Parathyroid adenoma (tissue), 2 donors: ENCODE data around the gene PLCB3.

Experiments used
- H2AFZ ChIP-seq: fragments of 300-600 bp; sonication (generic); one replicate; pipeline ENCODE4 v1.7.0; 2017; ENCODE audit warnings: antibody characterized with exemption, mild to moderate bottlenecking
- H3K27ac ChIP-seq: fragments of 300-600 bp; sonication (generic); one replicate; pipeline ENCODE4 v1.7.0; 2017
- H3K27me3 ChIP-seq: fragments of 300-600 bp; sonication (generic); one replicate; pipeline ENCODE4 v1.7.0; 2017; ENCODE audit warnings: low read length; ENCODE audit not compliant: control insufficient read depth, insufficient read depth
- H3K36me3 ChIP-seq: fragments of 300-600 bp; sonication (generic); one replicate; pipeline ENCODE4 v1.7.0; 2017; ENCODE audit warnings: low read length; ENCODE audit not compliant: control insufficient read depth, insufficient read depth
- H3K4me1 ChIP-seq: fragments of 300-600 bp; sonication (generic); one replicate; pipeline ENCODE4 v1.7.0; 2017; ENCODE audit warnings: control low read depth
- H3K4me2 ChIP-seq: fragments of 300-600 bp; sonication (generic); one replicate; pipeline ENCODE4 v1.7.0; 2017; ENCODE audit warnings: low read length
- H3K4me3 ChIP-seq: fragments of 300-600 bp; sonication (generic); one replicate; pipeline ENCODE4 v1.7.0; 2017; ENCODE audit warnings: low read depth, low read length
- H3K79me2 ChIP-seq: fragments of 300-600 bp; sonication (generic); one replicate; pipeline ENCODE4 v1.7.0; 2017; ENCODE audit warnings: control low read depth
- H3K9ac ChIP-seq: fragments of 300-600 bp; sonication (generic); one replicate; pipeline ENCODE4 v1.7.0; 2017; ENCODE audit warnings: mild to moderate bottlenecking
- H3K9me3 ChIP-seq: fragments of 300-600 bp; sonication (generic); one replicate; pipeline ENCODE4 v1.7.0; 2017; ENCODE audit warnings: low read length; ENCODE audit not compliant: control insufficient read depth
- TF ChIP-seq, protein P1 (sequence below): fragments of 300-600 bp; sonication (generic); IDR thresholded peaks from one replicate; pipeline ENCODE4 v1.7.0; 2017; ENCODE audit warnings: antibody characterized with exemption, mild to moderate bottlenecking
- donor health status: primary hyperparathyroidism.

PLCB3 gene

DNA sequence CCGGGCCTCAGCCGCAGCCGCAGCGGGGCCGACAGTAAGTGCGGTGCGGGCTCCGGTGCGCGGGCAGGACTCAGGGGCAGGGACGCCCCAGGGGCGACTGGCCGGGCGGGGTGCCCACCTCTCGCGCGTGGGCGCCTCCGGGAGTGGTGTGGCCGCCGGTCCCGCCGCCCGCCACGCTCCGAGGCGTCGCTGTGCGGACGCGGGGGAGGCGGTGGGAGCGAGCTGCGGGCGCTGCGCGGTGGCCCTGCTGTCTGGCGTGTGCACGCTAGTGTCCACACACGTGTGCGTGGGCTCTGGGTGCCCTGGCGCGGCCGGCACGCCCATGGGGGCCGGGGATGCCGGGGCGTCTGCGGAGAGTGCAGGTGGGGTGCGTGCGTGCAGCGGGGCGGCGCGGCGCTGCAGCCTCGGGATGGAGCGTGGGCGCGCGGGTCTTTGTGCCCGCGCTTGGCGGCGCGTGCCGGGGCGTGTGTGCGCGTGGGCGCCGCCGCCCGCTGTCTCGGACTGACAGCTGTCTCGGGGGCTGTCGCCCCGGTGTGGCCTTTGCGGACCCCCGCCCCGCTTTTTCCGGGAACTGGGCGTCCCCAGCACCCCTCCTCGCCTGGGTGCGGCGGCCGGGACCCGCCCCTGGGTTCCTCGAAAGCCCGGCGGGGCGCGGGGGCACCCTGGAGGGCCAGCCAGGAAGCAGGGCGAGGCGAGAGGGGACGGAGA is 40.6 kb downstream of the PLCB3 start:
- no peaks in the 10 kb centered on the region for H3K79me2 ChIP-seq
- TF ChIP-seq, protein P1, sequence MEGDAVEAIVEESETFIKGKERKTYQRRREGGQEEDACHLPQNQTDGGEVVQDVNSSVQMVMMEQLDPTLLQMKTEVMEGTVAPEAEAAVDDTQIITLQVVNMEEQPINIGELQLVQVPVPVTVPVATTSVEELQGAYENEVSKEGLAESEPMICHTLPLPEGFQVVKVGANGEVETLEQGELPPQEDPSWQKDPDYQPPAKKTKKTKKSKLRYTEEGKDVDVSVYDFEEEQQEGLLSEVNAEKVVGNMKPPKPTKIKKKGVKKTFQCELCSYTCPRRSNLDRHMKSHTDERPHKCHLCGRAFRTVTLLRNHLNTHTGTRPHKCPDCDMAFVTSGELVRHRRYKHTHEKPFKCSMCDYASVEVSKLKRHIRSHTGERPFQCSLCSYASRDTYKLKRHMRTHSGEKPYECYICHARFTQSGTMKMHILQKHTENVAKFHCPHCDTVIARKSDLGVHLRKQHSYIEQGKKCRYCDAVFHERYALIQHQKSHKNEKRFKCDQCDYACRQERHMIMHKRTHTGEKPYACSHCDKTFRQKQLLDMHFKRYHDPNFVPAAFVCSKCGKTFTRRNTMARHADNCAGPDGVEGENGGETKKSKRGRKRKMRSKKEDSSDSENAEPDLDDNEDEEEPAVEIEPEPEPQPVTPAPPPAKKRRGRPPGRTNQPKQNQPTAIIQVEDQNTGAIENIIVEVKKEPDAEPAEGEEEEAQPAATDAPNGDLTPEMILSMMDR = no peak
- H3K9ac ChIP-seq = no peak overlapping the region
- no peaks in the 10 kb centered on the region for H3K9me3 ChIP-seq
- H3K4me1 ChIP-seq = no peaks in the 10 kb centered on the region
- no peaks in the 10 kb centered on the region for H3K27me3 ChIP-seq
- H2AFZ ChIP-seq = no peak overlapping the region
- no peak overlapping the region for H3K4me2 ChIP-seq
- H3K27ac ChIP-seq = no peak overlapping the region
- H3K36me3 ChIP-seq = no peaks in the 10 kb centered on the region
- H3K4me3 ChIP-seq = no peak overlapping the region

DNA sequence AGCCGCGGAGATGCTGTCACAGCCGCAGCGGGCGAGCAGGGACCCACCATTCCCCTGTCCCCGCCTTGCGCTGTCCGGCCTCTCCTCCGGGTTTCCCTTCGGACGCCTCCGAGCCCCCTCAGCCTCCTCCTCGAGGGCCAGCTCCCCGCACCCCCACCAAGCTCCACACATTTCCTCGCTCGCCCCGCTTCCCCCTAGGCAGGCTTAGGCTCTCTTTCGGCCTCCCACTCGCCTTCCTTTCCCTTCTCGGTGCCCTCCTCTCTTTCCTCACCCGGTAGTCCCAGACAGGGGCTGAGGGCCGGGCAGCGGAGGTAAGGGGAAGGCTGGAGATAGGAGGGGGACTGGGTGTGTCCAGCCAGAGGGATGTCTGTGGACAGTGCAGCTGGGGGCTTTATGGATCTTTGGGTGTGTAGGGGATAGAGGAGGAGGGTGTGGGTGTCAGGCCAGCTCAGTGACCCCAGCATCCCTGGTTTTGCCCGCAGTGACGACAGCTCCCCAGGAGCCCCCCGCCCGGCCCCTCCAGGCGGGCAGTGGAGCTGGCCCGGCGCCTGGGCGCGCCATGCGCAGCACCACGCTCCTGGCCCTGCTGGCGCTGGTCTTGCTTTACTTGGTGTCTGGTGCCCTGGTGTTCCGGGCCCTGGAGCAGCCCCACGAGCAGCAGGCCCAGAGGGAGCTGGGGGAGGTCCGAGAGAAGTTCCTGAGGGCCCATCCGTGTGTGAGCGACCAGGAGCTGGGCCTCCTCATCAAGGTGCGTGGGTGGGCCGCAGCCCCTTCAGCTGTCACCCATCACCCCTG is 41.3 kb downstream of the PLCB3 start:
- Histone ChIP-seq H3K79me2 (no peaks in the 10 kb centered on the region), H3K27ac (no peak overlapping the region), H3K4me2 (no peak overlapping the region), H3K9ac (no peak overlapping the region), H3K4me1 (no peaks in the 10 kb centered on the region), H3K36me3 (no peaks in the 10 kb centered on the region), H3K9me3 (no peaks in the 10 kb centered on the region), H3K27me3 (no peaks in the 10 kb centered on the region), H2AFZ (no peak overlapping the region), H3K4me3 (no peak overlapping the region)
- TF ChIP-seq, protein P1 = no peak

- H3K27ac ChIP-seq = no peak overlapping the region
Measured at GRCh38 chr11:64294774-64295173, 43.4 kb downstream of the PLCB3 start.

DNA sequence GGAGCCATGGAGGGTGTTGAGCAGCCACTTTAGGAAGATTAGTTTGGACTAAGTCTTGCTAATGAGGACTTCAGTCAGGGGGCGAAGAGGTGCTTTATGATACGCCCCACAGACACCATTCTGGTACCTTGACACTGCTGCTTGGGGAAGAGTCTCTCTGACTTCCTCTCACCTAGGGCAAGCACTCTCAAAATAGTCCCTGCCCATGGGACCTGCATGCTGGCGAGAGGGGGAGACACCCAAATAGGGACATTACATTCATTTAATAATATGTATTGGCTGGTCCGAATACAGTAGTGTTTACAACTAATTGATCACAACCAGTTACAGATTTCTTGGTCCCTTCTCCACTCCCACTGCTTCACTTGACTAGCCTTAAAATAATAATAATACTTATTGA is 44.4 kb downstream of the PLCB3 start:
- no peaks in the 10 kb centered on the region for H3K79me2 ChIP-seq
- H3K4me2 ChIP-seq = no peak overlapping the region
- H2AFZ ChIP-seq = no peak overlapping the region
- H3K9ac ChIP-seq = no peak overlapping the region
- no peak overlapping the region for H3K4me3 ChIP-seq
- no peaks in the 10 kb centered on the region for H3K9me3 ChIP-seq
- H3K27ac ChIP-seq = no peak overlapping the region
- H3K4me1 ChIP-seq = peaks cover 3% of the 10 kb centered on the region
- no peaks in the 10 kb centered on the region for H3K27me3 ChIP-seq
- TF ChIP-seq, protein P1 = no peak
- H3K36me3 ChIP-seq = no peaks in the 10 kb centered on the region

More at GRCh38 chr11:64294774-64295173, 43.4 kb downstream of the PLCB3 start:
- H3K9me3 ChIP-seq = no peaks in the 10 kb centered on the region
- no peak overlapping the region for H3K4me2 ChIP-seq
- H3K9ac ChIP-seq = no peak overlapping the region
- no peak overlapping the region for H2AFZ ChIP-seq
- H3K36me3 ChIP-seq = no peaks in the 10 kb centered on the region
- H3K4me3 ChIP-seq = no peak overlapping the region
- TF ChIP-seq, protein P1 = no peak
- H3K27me3 ChIP-seq = no peaks in the 10 kb centered on the region
- H3K79me2 ChIP-seq = no peaks in the 10 kb centered on the region
- H3K4me1 ChIP-seq = peaks cover under 1% of the 10 kb centered on the region
